Mononuclear cell (primary cell): ENCODE results near the gene TRPC3. TPM values are rescaled to one million over a fixed set of nuclear protein-coding genes. Genes with fewer than 3 reads are reported as not detected.

Experiments used
- H3K27me3 ChIP-seq: 2 replicates; pipeline ENCODE4 v1.6.0; 2011; ENCODE audit warnings: low read length, control low read depth; ENCODE audit not compliant: insufficient read depth
- H3K4me1 ChIP-seq: 2 replicates; pipeline ENCODE4 v1.5.1; 2011; ENCODE audit warnings: mild to moderate bottlenecking, low read length, control low read depth; ENCODE audit not compliant: insufficient read depth
- H3K4me3 ChIP-seq: 2 replicates; pipeline ENCODE4 v1.5.1; 2011; ENCODE audit warnings: mild to moderate bottlenecking, low read length, moderate library complexity
- H3K9me3 ChIP-seq: 2 replicates; pipeline ENCODE4 v1.5.1; 2011; ENCODE audit warnings: low read depth, mild to moderate bottlenecking, control low read depth, low read length
- total RNA-seq: library from RNA; depleted of rRNA; stranded (reverse); fragments of >200 nt; gene quantifications from one replicate; pipeline ENCODE4 v1.2.3, GENCODE V29; 2012

The TRPC3 gene
- total RNA-seq, 1 donor, result 0.31 TPM

- Histone ChIP-seq H3K4me1 (no peaks in the 10 kb centered on the region), H3K4me3 (no peak overlapping the region), H3K9me3 (no peaks in the 10 kb centered on the region), H3K27me3 (peaks cover 8% of the 10 kb centered on the region)
Measured at GRCh38 chr4:121960818-121961217, 9.0 kb upstream of the TRPC3 start.

GRCh38 chr4:121958777-121959176 lies 6.9 kb upstream of the TRPC3 start:
- Histone ChIP-seq H3K4me1 (no peaks in the 10 kb centered on the region), H3K4me3 (no peak overlapping the region), H3K27me3 (peaks cover 12% of the 10 kb centered on the region), H3K9me3 (no peaks in the 10 kb centered on the region)

DNA sequence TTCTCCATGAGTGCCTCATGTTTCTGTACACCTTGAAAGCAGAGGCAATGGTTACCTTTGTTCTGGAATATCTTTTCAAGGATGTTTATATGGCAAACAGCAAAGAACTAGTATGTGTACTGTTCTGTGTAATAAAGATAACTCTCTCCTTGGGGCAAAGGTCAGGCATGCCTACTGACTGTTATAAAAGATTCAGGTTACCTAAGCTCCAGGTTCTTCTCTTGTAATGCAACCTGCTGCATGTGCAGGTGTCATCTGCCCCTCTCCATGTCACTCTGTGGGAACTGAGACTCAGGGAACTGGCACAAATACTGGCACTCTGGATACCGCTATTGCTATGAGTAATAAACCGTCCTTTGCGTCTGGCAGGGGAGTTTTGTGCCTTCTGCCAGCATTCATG lies 5.4 kb upstream of the TRPC3 start:
- Histone ChIP-seq H3K4me1 (no peaks in the 10 kb centered on the region), H3K9me3 (no peaks in the 10 kb centered on the region), H3K4me3 (no peak overlapping the region), H3K27me3 (peaks cover 27% of the 10 kb centered on the region)

- Histone ChIP-seq H3K4me1 (peaks cover 19% of the 10 kb centered on the region), H3K9me3 (no peaks in the 10 kb centered on the region), H3K4me3 (no peak overlapping the region), H3K27me3 (peaks cover 47% of the 10 kb centered on the region)
Measured at GRCh38 chr4:121953860-121954259, 2.0 kb upstream of the TRPC3 start.

DNA sequence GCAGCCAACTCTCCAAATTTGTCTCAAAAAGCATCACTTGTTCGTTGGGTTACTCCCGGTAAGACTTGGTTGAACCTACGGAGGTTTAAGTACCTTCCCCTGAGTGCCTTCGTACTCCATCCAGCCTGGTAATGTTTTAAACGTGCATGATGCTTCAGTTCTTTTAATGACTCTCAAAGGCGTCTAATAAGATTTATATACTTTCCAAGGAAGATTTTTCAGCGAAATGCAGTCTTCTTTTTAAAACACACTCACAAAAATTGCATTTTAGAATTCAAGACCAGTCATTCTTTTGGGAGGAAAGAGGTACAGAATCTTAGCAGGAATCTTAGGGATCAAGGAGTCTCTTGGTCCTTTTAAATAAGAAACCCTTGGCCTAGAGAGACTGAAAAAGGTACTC lies 430 bp upstream of the TRPC3 start:
- peaks cover 19% of the 10 kb centered on the region for H3K4me1 ChIP-seq
- H3K9me3 ChIP-seq, result no peaks in the 10 kb centered on the region
- H3K27me3 ChIP-seq, result peaks cover 56% of the 10 kb centered on the region
- no peak overlapping the region for H3K4me3 ChIP-seq

GRCh38 chr4:121950680-121951520 lies 960 bp downstream of the TRPC3 start:
- H3K27me3 ChIP-seq, result peaks cover 67% of the 10 kb centered on the region
- peak overlapping the region; percentile 44 for H3K4me3 ChIP-seq
- no peaks in the 10 kb centered on the region for H3K9me3 ChIP-seq
- H3K4me1 ChIP-seq, result peaks cover 19% of the 10 kb centered on the region

GRCh38 chr4:121950212-121950679 lies 1.6 kb downstream of the TRPC3 start:
- peaks cover 74% of the 10 kb centered on the region for H3K27me3 ChIP-seq

DNA sequence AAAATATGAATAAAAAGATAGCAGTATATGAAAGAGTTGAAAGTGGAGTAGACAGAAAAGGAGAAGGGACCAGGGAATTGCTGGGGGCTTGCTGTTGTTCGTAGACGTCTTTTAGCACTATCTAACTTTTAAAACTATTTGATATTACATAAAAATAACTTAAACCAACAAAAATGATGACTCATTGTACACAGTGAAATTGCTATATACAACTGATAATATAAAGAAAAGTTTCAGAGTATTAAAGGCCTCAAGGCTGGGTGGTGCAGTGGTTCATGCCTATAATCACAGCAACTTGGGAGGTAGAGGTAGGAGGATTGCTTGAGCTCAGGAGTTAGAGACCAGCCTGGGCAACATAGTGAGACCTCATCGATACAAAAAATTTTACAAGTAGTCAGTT lies 5.2 kb downstream of the TRPC3 start:
- H3K27me3 ChIP-seq, result peaks cover 79% of the 10 kb centered on the region
- H3K4me1 ChIP-seq, result peaks cover 16% of the 10 kb centered on the region
- no peaks in the 10 kb centered on the region for H3K9me3 ChIP-seq
- no peak overlapping the region for H3K4me3 ChIP-seq

More at GRCh38 chr4:121950212-121950679, 1.6 kb downstream of the TRPC3 start:
- H3K4me3 ChIP-seq, result peak overlapping the region; percentile 44
- H3K9me3 ChIP-seq, result no peaks in the 10 kb centered on the region
- peaks cover 19% of the 10 kb centered on the region for H3K4me1 ChIP-seq

DNA sequence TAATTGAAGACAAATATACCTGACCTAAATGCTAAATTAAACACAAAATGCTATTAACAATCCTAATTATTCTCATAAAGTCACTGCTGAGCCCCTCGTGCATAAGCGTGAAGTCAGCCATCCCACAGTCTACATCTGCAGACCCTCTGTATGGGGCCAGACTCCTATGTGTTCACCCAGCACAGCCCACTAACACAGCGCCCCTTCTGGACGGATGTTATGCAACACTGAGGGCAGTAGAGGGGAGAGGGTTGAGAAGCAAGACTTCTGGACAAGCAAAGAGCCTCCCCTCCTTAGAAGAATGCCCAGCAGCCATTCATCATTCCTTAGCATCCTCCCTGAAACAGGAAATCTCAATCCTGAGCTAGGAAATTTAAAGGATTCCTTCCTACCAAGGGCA lies 7.9 kb downstream of the TRPC3 start:
- H3K4me1 ChIP-seq, result no peaks in the 10 kb centered on the region
- H3K27me3 ChIP-seq, result peaks cover 71% of the 10 kb centered on the region
- H3K4me3 ChIP-seq, result no peak overlapping the region
- no peaks in the 10 kb centered on the region for H3K9me3 ChIP-seq

GRCh38 chr4:121939690-121940089 lies 12.2 kb downstream of the TRPC3 start:
- H3K4me3 ChIP-seq, result no peak overlapping the region
- no peaks in the 10 kb centered on the region for H3K4me1 ChIP-seq
- H3K27me3 ChIP-seq, result peaks cover 38% of the 10 kb centered on the region
- no peaks in the 10 kb centered on the region for H3K9me3 ChIP-seq

DNA sequence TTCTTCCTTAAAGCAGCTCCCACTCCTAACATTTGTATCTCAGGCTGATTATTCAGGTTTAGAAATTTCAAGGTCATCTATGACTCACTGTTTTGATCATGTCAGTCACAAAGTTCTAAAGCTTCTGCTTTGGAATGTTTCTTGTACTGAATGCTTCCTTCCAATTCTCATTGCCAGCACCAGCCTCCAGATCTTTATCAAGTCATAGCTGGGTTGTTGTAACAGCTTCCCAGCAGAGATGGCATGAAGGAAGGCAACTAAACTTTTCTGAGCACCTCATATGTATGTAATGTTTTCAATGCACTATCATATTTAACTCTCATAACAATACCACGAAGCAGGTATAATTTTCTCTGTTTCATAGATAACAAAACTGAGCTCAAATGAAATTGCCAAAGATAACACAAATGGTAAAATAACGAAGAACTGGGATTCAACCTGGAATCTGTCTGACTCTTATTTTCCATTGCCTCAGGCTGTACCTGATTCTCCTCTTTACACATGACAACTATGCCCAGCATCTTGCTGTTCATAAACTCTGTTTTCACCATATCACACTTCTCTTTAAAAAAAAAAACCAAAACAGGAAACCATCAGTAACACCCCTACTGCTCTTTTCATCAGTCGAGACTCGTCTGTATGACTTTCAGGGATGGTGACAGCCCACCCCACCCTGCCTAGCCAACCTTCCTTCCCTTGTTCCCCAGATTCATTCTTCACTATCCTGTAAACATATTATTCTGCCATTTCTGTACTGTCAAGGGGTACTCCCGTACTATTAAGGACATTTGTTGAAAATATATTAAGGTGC lies 13.4 kb downstream of the TRPC3 start:
- Histone ChIP-seq H3K4me3 (no peak overlapping the region), H3K9me3 (no peaks in the 10 kb centered on the region), H3K4me1 (no peaks in the 10 kb centered on the region)

GRCh38 chr4:121936101-121936500 lies 15.8 kb downstream of the TRPC3 start:
- Histone ChIP-seq H3K27me3 (peaks cover 24% of the 10 kb centered on the region), H3K9me3 (no peaks in the 10 kb centered on the region), H3K4me3 (no peak overlapping the region), H3K4me1 (no peaks in the 10 kb centered on the region)

More for the DNA sequence above, 13.4 kb downstream of the TRPC3 start:
- peaks cover 36% of the 10 kb centered on the region for H3K27me3 ChIP-seq

DNA sequence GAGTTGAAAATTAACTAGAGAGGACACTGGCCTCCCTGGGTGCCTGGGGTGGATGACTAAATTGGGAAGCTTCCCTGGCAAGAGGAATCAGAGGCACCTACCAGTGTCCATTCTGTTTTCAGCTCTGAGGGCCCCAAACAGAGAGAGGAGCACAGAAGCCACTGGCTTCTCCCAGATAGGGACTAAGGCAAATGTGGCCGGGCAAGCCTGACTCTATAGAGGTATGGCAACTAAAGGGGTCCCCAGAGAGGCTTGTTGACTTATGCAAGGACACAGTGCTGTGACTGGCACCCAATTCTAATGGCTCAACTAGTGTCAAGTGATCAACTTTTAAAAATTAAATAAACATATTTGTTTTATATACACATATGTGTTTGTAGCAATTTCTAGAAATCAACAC lies 17.2 kb downstream of the TRPC3 start:
- peaks cover 29% of the 10 kb centered on the region for H3K27me3 ChIP-seq
- no peak overlapping the region for H3K4me3 ChIP-seq
- no peaks in the 10 kb centered on the region for H3K9me3 ChIP-seq
- H3K4me1 ChIP-seq, result no peaks in the 10 kb centered on the region

DNA sequence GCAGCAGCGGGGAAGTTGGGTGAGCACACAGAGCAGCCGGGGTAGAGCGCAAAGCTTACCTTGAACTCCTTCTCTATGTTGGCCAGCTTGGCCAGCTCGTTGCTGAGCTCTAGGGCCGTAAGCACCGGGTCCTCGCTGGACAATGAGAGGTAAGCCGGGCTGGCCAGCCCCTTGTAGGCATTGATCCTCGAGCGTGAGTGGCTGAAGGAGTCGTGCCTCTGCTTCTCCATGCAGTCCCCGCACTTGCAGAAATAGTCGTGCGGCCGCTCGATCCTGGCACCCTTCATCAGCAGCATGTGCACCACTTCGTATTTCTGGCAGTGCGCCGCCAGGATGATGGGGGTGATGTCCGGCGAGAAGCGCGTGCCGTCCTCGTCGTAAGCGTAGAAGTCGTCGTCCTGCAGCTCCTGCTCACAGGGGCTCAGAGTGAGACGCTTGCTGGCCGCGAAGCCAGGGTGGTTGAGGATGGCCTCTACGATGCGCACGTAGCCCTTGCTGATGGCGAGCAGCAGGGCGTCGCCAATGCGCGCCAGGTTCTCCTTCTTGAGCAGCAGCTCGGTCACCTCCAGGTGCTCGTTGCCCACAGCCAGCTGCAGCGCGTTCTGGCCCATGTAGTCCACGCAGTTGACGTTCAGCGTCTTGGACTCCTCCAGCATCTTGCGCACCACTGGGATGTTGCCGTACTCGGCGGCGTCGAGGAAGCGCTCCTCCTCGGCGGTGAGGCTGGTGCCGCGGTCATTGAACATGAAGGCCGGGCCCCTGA lies 19.5 kb downstream of the TRPC3 start:
- no peaks in the 10 kb centered on the region for H3K9me3 ChIP-seq
- H3K4me1 ChIP-seq, result no peaks in the 10 kb centered on the region
- no peak overlapping the region for H3K4me3 ChIP-seq
- H3K27me3 ChIP-seq, result peaks cover 24% of the 10 kb centered on the region

DNA sequence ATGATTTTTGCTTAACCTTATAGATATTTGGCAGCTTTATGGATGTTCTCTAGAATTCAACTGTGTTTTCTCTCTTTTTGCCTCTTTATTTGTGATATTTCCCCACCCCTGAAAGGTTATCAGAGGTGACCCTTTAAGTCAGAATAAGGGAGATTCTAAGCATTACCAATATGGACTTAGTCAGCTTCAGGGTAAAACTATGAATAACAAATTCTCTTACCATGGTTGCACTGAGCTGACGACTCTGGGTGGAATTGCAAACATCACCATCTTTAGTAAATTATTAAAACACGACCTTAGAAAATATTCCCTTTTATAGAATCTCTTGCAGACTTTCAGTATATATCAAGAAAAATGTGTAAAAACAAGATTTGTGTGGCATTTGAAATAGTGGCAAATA lies 21.6 kb downstream of the TRPC3 start:
- Histone ChIP-seq H3K9me3 (no peaks in the 10 kb centered on the region), H3K27me3 (peaks cover 24% of the 10 kb centered on the region), H3K4me1 (no peaks in the 10 kb centered on the region), H3K4me3 (no peak overlapping the region)
